ENCODE data around the gene KRTAP10-9. TPM values are rescaled to one million over a fixed set of nuclear protein-coding genes. Genes with fewer than 3 reads are reported as not detected.

The KRTAP10-9 gene
- total RNA-seq, 1 experiment from 2014 or later = not detected

DNA sequence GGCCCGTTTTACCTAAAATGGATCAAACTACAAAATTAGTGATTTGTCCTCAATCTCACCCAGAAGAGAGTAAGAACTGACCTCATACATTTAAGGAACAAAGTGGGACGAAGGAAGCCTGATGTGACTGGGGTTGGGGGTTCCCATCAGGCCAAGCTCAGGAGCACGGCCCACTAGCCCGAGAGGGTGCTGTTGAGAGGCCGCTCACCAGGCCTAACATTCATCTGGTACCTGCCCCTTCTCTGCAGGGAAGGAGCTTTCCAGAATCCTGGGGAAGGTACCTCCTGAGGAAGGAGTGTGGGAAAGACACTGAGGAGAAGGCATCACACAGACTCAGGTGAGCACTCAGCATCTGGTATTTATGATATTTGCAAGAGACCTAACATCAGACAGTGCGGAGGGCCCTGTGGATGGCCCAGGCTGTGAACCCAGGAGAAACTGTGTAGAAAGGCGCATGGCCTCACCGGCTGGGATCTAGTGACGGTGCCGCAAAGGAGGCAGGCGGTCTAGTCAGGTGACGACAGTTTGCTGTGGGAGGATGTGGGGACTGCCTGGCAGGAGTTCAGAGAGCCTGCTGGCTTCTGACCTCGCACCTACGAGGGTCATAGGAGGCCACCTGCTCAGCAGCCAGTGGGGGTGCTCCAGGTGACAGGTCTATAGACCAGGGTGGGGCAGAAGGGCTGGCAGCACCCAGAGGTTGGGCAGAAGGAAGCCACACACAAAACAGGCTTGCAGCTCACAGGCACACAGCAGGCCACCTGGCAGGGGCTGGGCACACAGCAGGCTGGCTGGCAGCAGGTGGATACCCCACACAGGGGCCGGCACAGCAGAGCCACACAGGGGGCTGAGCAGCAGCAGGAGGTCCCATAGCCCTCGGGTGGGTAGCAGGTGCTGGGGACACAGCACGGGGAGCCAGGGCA is 27.0 kb downstream of the KRTAP10-9 start:
- H3K27me3 ChIP-seq (replicated peaks; ENCODE audit: insufficient read depth, low read depth, low read length, poor library complexity) = no peaks in the 10 kb centered on the region
- ChIA-PET POLR2A (ENCODE audit: low non-redundant PET) (no interaction called here), CTCF (no interaction called here)
- H3K36me3 ChIP-seq (ENCODE audit: insufficient read depth, low read length, poor library complexity, severe bottlenecking) = no peaks in the 10 kb centered on the region
- intact Hi-C loops (cut with micrococcal nuclease; ENCODE audit: unreplicated experiment) = no loop called here
- BruUV-seq (replicated peaks) = no TSS peak
- H3K27ac ChIP-seq (ENCODE audit: low read depth, low read length, poor library complexity, severe bottlenecking) = no peak overlapping the region
- DNase-seq (ENCODE audit: low spot score) = no peak
- no peak overlapping the region for H3K4me3 ChIP-seq (ENCODE audit: low read depth, low read length, poor library complexity, severe bottlenecking)
- no peaks in the 10 kb centered on the region for H3K9me3 ChIP-seq (ENCODE audit: low read depth, low read length, poor library complexity, severe bottlenecking)
- H3K4me1 ChIP-seq (ENCODE audit: insufficient read depth, low read length, poor library complexity, severe bottlenecking) = no peaks in the 10 kb centered on the region
- TF ChIP-seq EZH2 (IDR thresholded peaks at IDR 0.05; ENCODE audit: borderline replicate concordance, low read depth, low read length, poor library complexity, severe bottlenecking) = no peak
- TF ChIP-seq, protein P1, sequence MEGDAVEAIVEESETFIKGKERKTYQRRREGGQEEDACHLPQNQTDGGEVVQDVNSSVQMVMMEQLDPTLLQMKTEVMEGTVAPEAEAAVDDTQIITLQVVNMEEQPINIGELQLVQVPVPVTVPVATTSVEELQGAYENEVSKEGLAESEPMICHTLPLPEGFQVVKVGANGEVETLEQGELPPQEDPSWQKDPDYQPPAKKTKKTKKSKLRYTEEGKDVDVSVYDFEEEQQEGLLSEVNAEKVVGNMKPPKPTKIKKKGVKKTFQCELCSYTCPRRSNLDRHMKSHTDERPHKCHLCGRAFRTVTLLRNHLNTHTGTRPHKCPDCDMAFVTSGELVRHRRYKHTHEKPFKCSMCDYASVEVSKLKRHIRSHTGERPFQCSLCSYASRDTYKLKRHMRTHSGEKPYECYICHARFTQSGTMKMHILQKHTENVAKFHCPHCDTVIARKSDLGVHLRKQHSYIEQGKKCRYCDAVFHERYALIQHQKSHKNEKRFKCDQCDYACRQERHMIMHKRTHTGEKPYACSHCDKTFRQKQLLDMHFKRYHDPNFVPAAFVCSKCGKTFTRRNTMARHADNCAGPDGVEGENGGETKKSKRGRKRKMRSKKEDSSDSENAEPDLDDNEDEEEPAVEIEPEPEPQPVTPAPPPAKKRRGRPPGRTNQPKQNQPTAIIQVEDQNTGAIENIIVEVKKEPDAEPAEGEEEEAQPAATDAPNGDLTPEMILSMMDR (conservative IDR thresholded peaks at IDR 0.05; ENCODE audit: low read depth, low read length) = no peak

GRCh38 chr21:44654576-44655175 is 27.8 kb downstream of the KRTAP10-9 start, which contains the start of gene KRTAP12-4:
TSS of gene KRTAP12-4 (minus strand) at chr21:44654659. CDS start at chr21:44654614, 45 bp downstream.
- Histone ChIP-seq H3K9me3 (ENCODE audit: low read depth, low read length, poor library complexity, severe bottlenecking) (no peaks in the 10 kb centered on the region), H3K27ac (ENCODE audit: low read depth, low read length, poor library complexity, severe bottlenecking) (no peak within 1 kb of the TSS), H3K36me3 (ENCODE audit: insufficient read depth, low read length, poor library complexity, severe bottlenecking) (no peaks in the 10 kb centered on the region), H3K4me1 (ENCODE audit: insufficient read depth, low read length, poor library complexity, severe bottlenecking) (no peaks in the 10 kb centered on the region), H3K4me3 (ENCODE audit: low read depth, low read length, poor library complexity, severe bottlenecking) (no peak within 1 kb of the TSS), H3K27me3 (replicated peaks; ENCODE audit: insufficient read depth, low read depth, low read length, poor library complexity) (no peaks in the 10 kb centered on the region)
- intact Hi-C loops (cut with micrococcal nuclease; ENCODE audit: unreplicated experiment) = no loop called here
- no peak for DNase-seq (ENCODE audit: low spot score)
- POLR2A ChIA-PET (ENCODE audit: low non-redundant PET) = no interaction called here
- TF ChIP-seq EZH2 (IDR thresholded peaks at IDR 0.05; ENCODE audit: borderline replicate concordance, low read depth, low read length, poor library complexity, severe bottlenecking) = no peak
- TF ChIP-seq, protein P1 (conservative IDR thresholded peaks at IDR 0.05; ENCODE audit: low read depth, low read length) = no peak
- CTCF ChIA-PET = no interaction called here
- BruUV-seq (replicated peaks) = no TSS peak

GRCh38 chr21:44656868-44657267 is 30.0 kb downstream of the KRTAP10-9 start:
- Histone ChIP-seq H3K4me3 (ENCODE audit: low read depth, low read length, poor library complexity, severe bottlenecking) (no peak overlapping the region), H3K27ac (ENCODE audit: low read depth, low read length, poor library complexity, severe bottlenecking) (no peak overlapping the region), H3K36me3 (ENCODE audit: insufficient read depth, low read length, poor library complexity, severe bottlenecking) (no peaks in the 10 kb centered on the region), H3K27me3 (replicated peaks; ENCODE audit: insufficient read depth, low read depth, low read length, poor library complexity) (no peaks in the 10 kb centered on the region), H3K4me1 (ENCODE audit: insufficient read depth, low read length, poor library complexity, severe bottlenecking) (no peaks in the 10 kb centered on the region), H3K9me3 (ENCODE audit: low read depth, low read length, poor library complexity, severe bottlenecking) (no peaks in the 10 kb centered on the region)
- CTCF ChIA-PET = no interaction called here
- no peak for TF ChIP-seq EZH2 (IDR thresholded peaks at IDR 0.05; ENCODE audit: borderline replicate concordance, low read depth, low read length, poor library complexity, severe bottlenecking)
- TF ChIP-seq, protein P1 (conservative IDR thresholded peaks at IDR 0.05; ENCODE audit: low read depth, low read length) = no peak
- DNase-seq (ENCODE audit: low spot score) = no peak
- BruUV-seq (replicated peaks) = no TSS peak
- intact Hi-C loops (cut with micrococcal nuclease; ENCODE audit: unreplicated experiment) = no loop called here
- POLR2A ChIA-PET (ENCODE audit: low non-redundant PET) = no interaction called here
